Femur (tissue), 1 donor: ENCODE results near the gene SH3PXD2B.
"Not testable (repeated sequence)": the region's sequence is repeated elsewhere in the genome, so short reads cannot be mapped to it uniquely, and the experiment has no call there.

Source experiments
- DNase-seq: peaks from one replicate; pipeline ENCODE4 v3.0.0-alpha.2; 2017

Gene SH3PXD2B

GRCh38 chr5:172485511-172486202 lies 31.3 kb upstream of the SH3PXD2B start:
- DNase-seq = no peak

- DNase-seq = no peak
Observed at GRCh38 chr5:172484664-172485063, 30.3 kb upstream of the SH3PXD2B start.

GRCh38 chr5:172482156-172483020 lies 28.1 kb upstream of the SH3PXD2B start:
- DNase-seq = no peak

- no peak for DNase-seq
Observed at GRCh38 chr5:172481011-172481800, 26.9 kb upstream of the SH3PXD2B start.

GRCh38 chr5:172479784-172480115 lies 25.4 kb upstream of the SH3PXD2B start:
- no peak for DNase-seq

GRCh38 chr5:172479034-172479783 lies 24.9 kb upstream of the SH3PXD2B start:
- DNase-seq = peak; percentile 90

GRCh38 chr5:172478695-172479033 lies 24.3 kb upstream of the SH3PXD2B start:
- DNase-seq = not testable (repeated sequence)

GRCh38 chr5:172478256-172478655 lies 23.9 kb upstream of the SH3PXD2B start:
- DNase-seq = no peak

- no peak for DNase-seq
Observed at GRCh38 chr5:172477466-172477865, 23.1 kb upstream of the SH3PXD2B start.

- DNase-seq = no peak
Observed at GRCh38 chr5:172474293-172474692, 20.0 kb upstream of the SH3PXD2B start.

GRCh38 chr5:172473427-172473826 lies 19.1 kb upstream of the SH3PXD2B start:
- no peak for DNase-seq

GRCh38 chr5:172469697-172470096 lies 15.4 kb upstream of the SH3PXD2B start:
- DNase-seq = no peak

GRCh38 chr5:172466062-172466461 lies 11.7 kb upstream of the SH3PXD2B start:
- no peak for DNase-seq

GRCh38 chr5:172463031-172463430 lies 8.7 kb upstream of the SH3PXD2B start:
- DNase-seq = no peak

GRCh38 chr5:172459783-172460165 lies 5.4 kb upstream of the SH3PXD2B start:
- DNase-seq = no peak

- no peak for DNase-seq
Observed at GRCh38 chr5:172458976-172459782, 4.9 kb upstream of the SH3PXD2B start.

- no peak for DNase-seq
Observed at GRCh38 chr5:172456076-172456722, 1.9 kb upstream of the SH3PXD2B start.

- DNase-seq = peak; percentile 87
Observed at GRCh38 chr5:172455511-172456061, 1.3 kb upstream of the SH3PXD2B start.

- no peak for DNase-seq
Observed at GRCh38 chr5:172455087-172455381, 709 bp upstream of the SH3PXD2B start.

GRCh38 chr5:172453986-172454357 lies 353 bp downstream of the SH3PXD2B start:
- DNase-seq = peak; percentile 76

GRCh38 chr5:172453206-172453985 lies 929 bp downstream of the SH3PXD2B start:
- DNase-seq = peak; percentile 81
